NCI-H1694 treated with DMSO at 0.1 percent for 48 hours (cell line): ENCODE measurements around the gene MAP2K3.
"Not testable (repeated sequence)": the region's sequence is repeated elsewhere in the genome, so short reads cannot be mapped to it uniquely, and the experiment has no call there.

ENCODE experiments used
- DNase-seq: peaks from one replicate; lab custom pipeline; 2025; lab: John Stamatoyannopoulos, UW

MAP2K3 gene

GRCh38 chr17:21327921-21328320 lies 43.4 kb downstream of the MAP2K3 start:
- DNase-seq, result not testable (repeated sequence)

GRCh38 chr17:21328778-21329177 lies 44.3 kb downstream of the MAP2K3 start:
- DNase-seq, result not testable (repeated sequence)

DNA sequence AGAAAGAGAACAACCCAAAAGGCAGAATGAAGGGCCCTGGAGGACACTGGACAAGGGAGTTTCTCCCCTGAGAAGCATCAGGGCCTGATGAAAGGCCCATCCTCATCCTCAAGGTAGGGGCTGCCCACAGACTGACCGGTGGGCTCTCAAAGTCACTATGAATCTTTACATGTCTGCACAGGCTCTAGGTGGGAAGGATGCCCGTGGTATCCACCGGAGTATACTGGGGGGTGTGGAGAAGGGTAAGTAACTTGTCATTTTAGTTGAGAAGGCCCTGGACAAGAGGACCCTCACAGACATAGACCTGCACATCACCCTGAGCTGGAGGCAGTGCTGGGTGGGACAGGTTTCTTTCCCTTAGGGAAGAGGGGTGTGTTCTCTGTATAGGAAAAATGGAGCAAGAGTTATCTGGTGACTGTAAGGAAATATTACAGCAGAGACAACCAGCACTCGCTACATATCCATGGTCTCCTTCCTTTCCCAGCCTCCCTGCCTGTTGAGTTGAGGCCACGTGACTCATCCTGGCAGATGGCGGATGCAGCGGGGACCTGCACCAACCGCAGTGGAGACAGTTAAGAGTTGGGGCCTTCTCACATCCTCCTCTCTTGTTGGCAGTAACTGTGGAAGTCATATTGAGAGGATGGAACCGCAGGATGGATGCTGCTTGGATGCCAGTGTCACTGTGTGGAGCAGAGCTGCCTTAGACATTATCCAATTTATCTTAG lies 46.1 kb downstream of the MAP2K3 start:
- no peak for DNase-seq

DNA sequence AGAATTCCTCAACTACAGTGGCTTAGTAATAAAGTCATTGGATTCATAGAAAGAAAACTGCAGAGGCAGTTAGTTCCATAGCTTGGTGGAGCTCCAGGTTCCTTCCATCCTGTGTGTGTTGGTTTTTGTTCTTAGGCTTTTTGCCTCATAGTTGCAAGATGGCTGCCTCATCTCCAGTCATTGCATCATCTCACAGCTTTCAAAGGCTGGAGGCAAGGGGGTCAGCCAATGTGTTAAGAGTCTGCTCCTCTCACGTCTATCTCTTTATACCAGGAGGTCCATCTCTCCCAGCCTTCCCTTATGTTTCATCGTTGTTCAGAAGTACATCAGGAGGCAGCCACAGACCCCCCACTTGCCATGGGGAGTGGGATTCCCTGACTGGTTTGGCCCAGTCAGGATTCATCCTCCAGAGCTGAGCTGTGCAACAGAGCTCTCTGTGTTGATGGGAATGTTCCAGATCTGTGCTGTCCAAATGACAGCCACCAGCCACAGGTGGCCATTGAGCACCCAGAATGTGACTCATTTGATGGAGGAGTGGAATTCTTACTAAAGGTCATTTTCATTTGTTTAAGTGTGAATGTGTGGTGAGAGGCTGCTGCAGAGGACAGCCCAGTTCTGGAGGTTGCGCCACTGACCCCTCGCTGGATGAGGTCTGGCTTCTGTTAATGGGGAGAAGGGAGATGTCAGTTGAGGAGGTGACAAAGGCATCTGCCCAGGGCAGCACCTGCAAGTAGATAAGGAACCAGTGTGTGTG lies 52.2 kb downstream of the MAP2K3 start:
- not testable (repeated sequence) for DNase-seq

DNA sequence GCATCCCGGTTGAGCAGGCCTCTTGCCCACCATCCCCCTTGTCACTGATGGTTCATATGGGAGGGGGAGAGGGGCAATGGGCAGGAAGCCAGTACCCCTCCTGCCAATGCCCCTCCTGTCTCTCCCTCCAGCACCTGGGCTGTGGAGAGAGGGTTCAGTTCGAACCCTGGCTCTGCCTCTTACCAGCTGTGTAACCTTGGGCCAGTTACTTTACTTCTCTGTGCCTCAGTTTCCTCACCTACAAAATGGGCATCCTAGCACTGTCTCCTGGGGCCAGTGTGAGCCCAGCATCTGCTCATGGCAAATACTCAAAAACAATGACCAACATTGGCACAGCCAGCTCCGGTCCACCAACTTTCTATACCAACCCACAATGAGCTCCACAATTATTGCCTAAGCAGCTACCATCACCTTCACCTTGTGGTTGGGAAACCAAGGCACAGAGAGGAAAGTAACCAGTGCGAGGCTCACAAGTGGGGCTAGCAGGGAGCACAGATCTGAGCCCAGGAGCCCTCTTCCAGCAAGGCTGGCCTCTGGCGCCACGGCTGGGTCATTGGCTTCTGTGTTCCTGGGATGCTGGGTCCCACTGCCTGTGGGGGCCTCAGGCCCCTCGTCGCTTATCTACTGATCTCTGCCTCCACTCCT lies 53.6 kb downstream of the MAP2K3 start:
- DNase-seq, result not testable (repeated sequence)

DNA sequence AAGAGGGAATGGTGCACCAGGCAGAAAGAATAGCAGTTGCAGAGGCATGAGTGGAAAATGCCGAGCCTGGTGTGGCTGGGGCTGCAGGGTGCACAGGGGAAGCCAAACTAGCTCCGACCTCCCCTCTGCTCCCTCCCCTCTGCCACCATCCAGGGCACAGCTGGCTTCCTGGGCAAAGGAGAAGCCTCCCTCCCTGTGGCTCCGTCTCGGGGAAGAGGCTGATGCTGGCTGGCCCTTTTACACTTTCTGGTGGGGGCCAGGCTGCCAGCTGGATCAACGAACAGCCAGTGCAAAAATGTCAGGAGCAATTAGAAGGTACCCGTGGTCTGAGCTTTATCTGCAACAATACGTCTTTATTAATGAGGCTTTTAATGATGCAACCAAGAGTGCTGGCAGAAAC lies 54.5 kb downstream of the MAP2K3 start:
- DNase-seq, result no peak

DNA sequence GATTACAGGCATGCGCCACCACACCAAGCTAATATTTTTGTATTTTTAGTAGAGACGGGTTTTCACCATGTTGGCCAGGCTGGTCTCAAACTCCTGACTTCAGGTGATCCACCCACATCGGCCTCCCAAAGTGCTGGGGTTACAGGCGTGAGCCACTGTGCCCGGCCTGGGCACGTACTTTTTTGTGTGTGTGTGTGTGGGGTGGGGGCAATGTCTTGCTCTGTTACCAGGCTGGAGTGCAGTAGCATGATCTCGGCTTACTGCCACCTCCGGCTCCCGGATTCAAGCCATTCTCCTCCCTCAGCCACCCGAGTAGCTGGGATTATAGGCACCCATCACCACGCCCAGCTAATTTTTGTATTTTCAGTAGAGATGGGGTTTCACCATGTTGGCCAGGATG lies 55.1 kb downstream of the MAP2K3 start:
- not testable (repeated sequence) for DNase-seq

DNA sequence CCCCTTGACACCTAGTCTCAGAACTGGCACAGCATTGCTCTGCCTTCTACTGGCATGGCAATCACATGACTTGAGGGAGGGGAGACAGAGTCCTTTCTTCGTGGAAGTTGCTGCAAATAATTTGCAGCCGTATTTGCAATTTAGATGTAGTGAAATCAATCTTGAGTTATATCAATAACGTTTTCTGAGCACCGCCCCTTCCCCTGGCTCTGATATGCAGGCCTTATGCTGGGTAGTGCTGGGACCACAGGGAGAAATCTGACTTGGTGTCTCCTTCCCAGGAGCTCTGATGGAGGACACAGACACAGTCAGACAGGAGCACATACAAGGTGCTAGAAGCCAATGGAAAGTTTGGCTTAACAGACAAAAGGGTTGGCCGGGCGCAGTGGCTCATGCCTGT lies 55.9 kb downstream of the MAP2K3 start:
- not testable (repeated sequence) for DNase-seq

DNA sequence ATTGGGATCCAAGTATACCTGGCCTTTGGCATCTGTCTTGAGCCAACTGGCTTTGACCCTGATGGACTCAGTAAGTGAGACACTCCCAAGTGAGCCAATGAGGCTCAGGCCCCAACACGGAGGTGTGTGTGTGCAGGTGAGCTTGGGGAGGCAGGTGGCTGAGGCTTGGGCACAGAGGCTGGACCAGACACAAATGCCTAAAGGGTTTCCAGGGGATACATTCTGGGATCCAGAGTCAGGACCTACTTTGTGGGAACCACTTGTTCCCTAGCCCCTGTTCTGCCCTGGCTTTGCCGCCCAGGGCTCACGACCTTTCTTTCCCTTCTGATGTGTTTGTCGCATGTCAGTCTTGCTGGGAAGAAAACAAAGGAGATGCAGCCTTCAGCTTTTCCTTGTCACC lies 56.8 kb downstream of the MAP2K3 start:
- not testable (repeated sequence) for DNase-seq

DNA sequence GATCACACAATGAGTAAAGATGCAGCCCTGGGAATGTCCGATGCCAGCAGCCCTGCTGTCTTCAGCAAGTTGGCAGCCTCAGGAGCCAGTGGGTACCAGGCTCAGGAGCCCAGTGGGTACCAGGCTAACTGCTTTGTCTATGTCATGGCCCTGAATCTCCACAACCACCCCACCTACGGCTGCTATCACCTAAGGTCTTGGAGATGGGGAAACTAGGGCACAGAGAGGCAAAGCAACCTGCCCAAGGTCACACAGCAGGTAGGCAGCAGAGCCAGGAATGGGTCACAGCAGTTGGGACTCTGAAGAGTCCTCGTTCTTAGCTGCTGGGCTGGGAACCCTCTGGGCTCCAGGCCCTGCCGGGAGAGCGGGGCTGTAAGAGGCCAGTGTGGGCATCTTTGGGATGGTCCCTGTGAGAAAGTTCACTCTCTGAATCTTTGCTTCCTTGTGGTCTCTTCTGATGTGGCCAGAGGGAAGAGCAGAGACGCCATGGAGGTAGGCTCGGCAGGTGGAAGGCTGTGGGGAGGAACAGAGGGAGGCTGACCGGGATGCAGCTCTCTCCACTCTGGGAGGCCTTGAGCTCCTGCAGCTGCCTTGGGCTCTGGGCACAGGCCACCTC lies 57.5 kb downstream of the MAP2K3 start:
- not testable (repeated sequence) for DNase-seq

DNA sequence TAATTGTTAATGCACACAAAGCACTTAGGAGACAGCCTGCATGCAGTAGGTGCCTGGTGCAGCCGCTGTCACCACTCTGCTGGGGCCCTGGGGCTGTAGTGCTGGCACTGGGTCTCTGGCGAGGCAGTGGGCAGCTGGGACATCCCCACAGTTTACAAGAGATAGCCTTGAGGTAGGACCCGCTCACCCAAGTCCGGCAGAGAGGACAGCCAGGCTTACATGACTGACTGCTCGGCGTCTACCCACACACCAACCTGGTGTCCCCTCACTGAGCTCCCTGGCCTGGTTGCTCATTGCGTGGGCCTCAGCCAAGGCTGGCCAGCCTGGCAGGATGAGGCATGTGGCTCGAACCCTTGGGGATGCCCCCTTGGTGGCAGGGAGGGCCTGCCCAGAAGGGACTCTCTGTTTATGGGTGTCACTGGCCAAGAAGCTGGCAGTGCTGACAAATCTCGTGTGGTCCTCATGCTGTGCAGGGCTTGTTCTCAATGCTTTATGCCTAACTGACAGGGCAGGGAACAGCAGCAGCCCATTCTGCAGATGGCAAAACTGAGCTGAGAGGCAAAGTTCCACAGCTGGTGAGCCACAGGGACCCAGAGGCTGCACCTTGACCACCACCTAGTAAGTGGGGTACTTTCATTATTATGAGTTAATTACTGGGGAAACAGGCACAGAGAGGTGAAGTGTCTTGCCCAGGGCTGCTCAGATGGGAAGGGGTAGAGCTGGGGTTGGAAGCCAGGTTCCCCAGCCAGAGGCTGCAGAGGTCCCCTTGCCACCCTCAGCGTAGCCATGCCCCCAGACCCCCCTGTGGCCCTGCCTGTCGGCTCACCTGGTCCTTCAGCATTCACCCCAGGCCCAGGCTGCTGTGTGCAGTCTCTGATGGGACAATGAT lies 58.8 kb downstream of the MAP2K3 start:
- not testable (repeated sequence) for DNase-seq

GRCh38 chr17:21344801-21345200 lies 60.3 kb downstream of the MAP2K3 start:
- not testable (repeated sequence) for DNase-seq

DNA sequence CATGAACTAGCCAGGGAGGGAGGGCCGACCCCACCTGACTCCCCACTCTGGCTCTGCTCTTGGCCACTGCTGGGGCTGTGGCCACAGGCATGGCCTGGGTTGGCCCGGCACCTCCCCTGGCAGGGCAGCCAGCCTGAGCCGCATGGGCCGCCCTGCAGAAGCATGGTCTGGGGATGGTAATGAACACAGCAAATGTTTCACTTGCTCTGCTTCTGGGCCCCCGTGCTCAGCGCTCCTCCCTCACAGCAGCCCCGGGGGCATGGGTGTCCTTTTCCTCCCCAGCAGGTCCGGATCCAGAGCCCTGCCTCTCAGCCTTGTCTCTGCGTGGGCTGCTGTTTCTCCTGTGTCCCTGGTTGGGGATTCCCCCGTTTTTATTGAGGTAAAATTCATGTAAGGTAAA lies 60.7 kb downstream of the MAP2K3 start:
- no peak for DNase-seq

GRCh38 chr17:21346107-21346506 lies 61.6 kb downstream of the MAP2K3 start:
- not testable (repeated sequence) for DNase-seq

DNA sequence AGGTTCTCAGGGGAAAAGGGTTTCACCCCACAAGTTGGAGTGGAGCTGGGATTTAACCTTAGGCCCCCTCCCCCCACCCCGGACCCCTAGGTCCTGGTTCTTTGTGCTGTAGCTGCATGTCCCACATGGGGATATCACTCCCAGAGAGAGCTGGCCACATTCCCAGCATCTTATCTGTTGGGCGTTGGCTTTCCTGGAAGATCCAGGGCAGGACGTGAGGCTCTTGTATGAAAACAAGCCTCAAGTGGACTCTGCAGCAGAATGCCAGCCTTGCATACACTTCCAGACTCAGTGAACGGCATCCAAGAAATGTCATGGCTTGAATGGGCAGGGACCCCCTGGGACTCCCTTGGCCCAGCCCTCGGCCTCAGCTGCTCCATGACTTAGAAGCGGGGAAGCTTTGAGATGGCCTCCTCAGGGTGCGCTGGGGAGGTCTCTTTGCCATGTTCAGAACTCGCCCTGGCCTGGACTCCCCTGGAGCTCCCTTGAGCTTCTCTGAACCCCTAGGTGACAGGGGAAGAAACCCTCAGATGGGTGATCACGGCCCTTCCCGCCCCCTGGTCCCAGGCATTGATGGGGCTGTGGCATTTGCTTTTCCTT lies 62.2 kb downstream of the MAP2K3 start:
- DNase-seq, result not testable (repeated sequence)

DNA sequence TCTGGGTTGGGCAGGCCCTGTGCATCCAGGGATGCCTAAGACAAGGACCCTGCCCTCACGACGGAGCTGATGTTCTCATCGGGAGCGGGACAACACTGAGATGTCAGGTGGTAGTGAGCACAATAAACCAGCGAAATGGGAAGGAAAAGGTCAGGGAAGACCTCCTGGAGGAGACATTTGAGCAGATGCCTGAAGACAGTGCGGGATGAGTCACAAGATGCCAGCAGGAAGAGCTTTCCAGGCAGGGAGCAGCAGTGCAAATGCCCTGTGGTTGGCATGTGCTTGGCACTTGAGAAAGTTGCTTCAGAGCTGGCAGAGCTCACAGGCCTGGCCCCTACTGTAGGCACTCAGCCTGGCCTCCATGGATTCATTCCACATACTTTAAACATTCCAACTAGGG lies 63.1 kb downstream of the MAP2K3 start:
- not testable (repeated sequence) for DNase-seq

GRCh38 chr17:21348081-21348925 lies 63.8 kb downstream of the MAP2K3 start:
- not testable (repeated sequence) for DNase-seq

GRCh38 chr17:21348926-21349261 lies 64.4 kb downstream of the MAP2K3 start:
- DNase-seq, result not testable (repeated sequence)

- DNase-seq, result not testable (repeated sequence)
These were observed 65.0 kb downstream of the MAP2K3 start for GRCh38 chr17:21349358-21350050.
